ENCODE data around the gene TTN. TPM values are rescaled to one million over a fixed set of nuclear protein-coding genes. Genes with fewer than 3 reads are reported as not detected.

TTN gene
- total RNA-seq, 1 experiment from 2014 or later = under 0.01 TPM

GRCh38 chr2:178827111-178827510 is 19.9 kb upstream of the TTN start:
- TF ChIP-seq CTCF (IDR thresholded peaks at IDR 0.05; ENCODE audit: unreplicated experiment) = no peak
- no peak overlapping the region for H3K27ac Mint-ChIP-seq (ENCODE audit: low read depth, unreplicated experiment)
- POLR2A ChIA-PET = no interaction called here
- BruUV-seq (replicated peaks) = no TSS peak
- H3K4me3 Mint-ChIP-seq (ENCODE audit: unreplicated experiment) = no peak overlapping the region
- H3K9me3 Mint-ChIP-seq (ENCODE audit: unreplicated experiment) = no peaks in the 10 kb centered on the region
- no peaks in the 10 kb centered on the region for H3K36me3 Mint-ChIP-seq (ENCODE audit: insufficient read depth, unreplicated experiment)
- intact Hi-C loops (cut with micrococcal nuclease) = no loop called here
- CTCF ChIA-PET = interaction anchor here (0.6 kb wide), 1 partner anchor 26 kb away, joined by 3 read pairs; no protein-coding TSS in a partner anchor
- H3K4me1 Mint-ChIP-seq (ENCODE audit: insufficient read depth, unreplicated experiment) = no peaks in the 10 kb centered on the region
- no peaks in the 10 kb centered on the region for H3K27me3 Mint-ChIP-seq (ENCODE audit: insufficient read depth, unreplicated experiment)
- DNase-seq (ENCODE audit: unreplicated experiment) = no peak

GRCh38 chr2:178825183-178825582 is 18.0 kb upstream of the TTN start:
- ChIA-PET POLR2A (no interaction called here), CTCF (interaction anchor here (0.6 kb wide), 1 partner anchor 8 kb away, joined by 3 read pairs; no protein-coding TSS in a partner anchor)

GRCh38 chr2:178824181-178824580 is 17.0 kb upstream of the TTN start:
- H3K4me1 Mint-ChIP-seq (ENCODE audit: insufficient read depth, unreplicated experiment) = no peaks in the 10 kb centered on the region
- intact Hi-C loops (cut with micrococcal nuclease) = no loop called here

More at GRCh38 chr2:178825183-178825582, 18.0 kb upstream of the TTN start:
- Mint-ChIP-seq H3K4me1 (ENCODE audit: insufficient read depth, unreplicated experiment) (no peaks in the 10 kb centered on the region), H3K9me3 (ENCODE audit: unreplicated experiment) (no peaks in the 10 kb centered on the region), H3K4me3 (ENCODE audit: unreplicated experiment) (no peak overlapping the region), H3K36me3 (ENCODE audit: insufficient read depth, unreplicated experiment) (no peaks in the 10 kb centered on the region), H3K27me3 (ENCODE audit: insufficient read depth, unreplicated experiment) (no peaks in the 10 kb centered on the region), H3K27ac (ENCODE audit: low read depth, unreplicated experiment) (no peak overlapping the region)
- no peak for TF ChIP-seq CTCF (IDR thresholded peaks at IDR 0.05; ENCODE audit: unreplicated experiment)
- no TSS peak for BruUV-seq (replicated peaks)
- intact Hi-C loops (cut with micrococcal nuclease) = no loop called here
- no peak for DNase-seq (ENCODE audit: unreplicated experiment)

DNA sequence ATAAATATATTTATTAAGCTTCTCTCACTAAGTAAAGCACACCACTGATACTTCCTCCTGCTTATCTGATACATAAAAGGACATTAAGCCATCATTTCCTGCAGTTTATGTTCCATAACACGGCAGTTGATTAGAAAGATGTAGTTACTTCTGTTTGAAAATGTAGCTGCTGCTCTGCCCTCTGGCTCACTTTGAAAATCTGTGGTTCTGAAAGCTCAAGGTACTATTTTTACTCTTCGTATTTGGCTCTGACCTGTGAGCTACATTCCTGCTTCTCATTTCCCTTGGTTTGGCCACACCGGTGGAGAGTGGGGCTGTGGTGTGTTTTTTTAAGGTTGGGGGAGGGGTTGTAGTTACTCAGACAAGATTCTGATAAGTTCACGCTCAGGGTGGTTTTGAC is 12.8 kb upstream of the TTN start:
- Mint-ChIP-seq H3K4me3 (ENCODE audit: unreplicated experiment) (no peak overlapping the region), H3K4me1 (ENCODE audit: insufficient read depth, unreplicated experiment) (no peaks in the 10 kb centered on the region), H3K27me3 (ENCODE audit: insufficient read depth, unreplicated experiment) (no peaks in the 10 kb centered on the region), H3K9me3 (ENCODE audit: unreplicated experiment) (no peaks in the 10 kb centered on the region), H3K27ac (ENCODE audit: low read depth, unreplicated experiment) (no peak overlapping the region), H3K36me3 (ENCODE audit: insufficient read depth, unreplicated experiment) (no peaks in the 10 kb centered on the region)
- ChIA-PET CTCF (interaction anchor here (1.0 kb wide), 2 partner anchors 58 to 71 kb away, joined by 3 to 9 read pairs; no protein-coding TSS in a partner anchor), POLR2A (interaction anchor here (1.2 kb wide), 2 partner anchors 12 to 20 kb away, joined by 3 read pairs; no protein-coding TSS in a partner anchor)
- TF ChIP-seq CTCF (IDR thresholded peaks at IDR 0.05; ENCODE audit: unreplicated experiment) = no peak
- no TSS peak for BruUV-seq (replicated peaks)
- no peak for DNase-seq (ENCODE audit: unreplicated experiment)
- intact Hi-C loops (cut with micrococcal nuclease) = no loop called here

More at GRCh38 chr2:178824181-178824580, 17.0 kb upstream of the TTN start:
- no peak overlapping the region for H3K27ac Mint-ChIP-seq (ENCODE audit: low read depth, unreplicated experiment)
- CTCF ChIA-PET = interaction anchor here (1.2 kb wide), 1 partner anchor 28 kb away, joined by 4 read pairs; no protein-coding TSS in a partner anchor
- no peak for TF ChIP-seq CTCF (IDR thresholded peaks at IDR 0.05; ENCODE audit: unreplicated experiment)
- no TSS peak for BruUV-seq (replicated peaks)
- H3K9me3 Mint-ChIP-seq (ENCODE audit: unreplicated experiment) = no peaks in the 10 kb centered on the region
- no peaks in the 10 kb centered on the region for H3K36me3 Mint-ChIP-seq (ENCODE audit: insufficient read depth, unreplicated experiment)
- H3K27me3 Mint-ChIP-seq (ENCODE audit: insufficient read depth, unreplicated experiment) = no peaks in the 10 kb centered on the region
- DNase-seq (ENCODE audit: unreplicated experiment) = no peak
- no peak overlapping the region for H3K4me3 Mint-ChIP-seq (ENCODE audit: unreplicated experiment)
- POLR2A ChIA-PET = no interaction called here

Data from MCF 10A (cell line).